Thymus (tissue), 11 donors: ENCODE results near the gene KCNJ6. TPM values are rescaled to one million over a fixed set of nuclear protein-coding genes. Genes with fewer than 3 reads are reported as not detected.

ENCODE experiments used
- DNase-seq, 9 donors: peaks; one replicate each; pipeline ENCODE4 v3.0.0-alpha.2; 2013; ENCODE audit warnings: low spot score in 9 of 9, low read depth in 6 of 9, missing footprints in 1 of 9
- H3K27ac ChIP-seq, 2 donors: one replicate each; pipeline ENCODE4 v1.5.1; 2013; ENCODE audit warnings: control low read depth in 1 of 2, low read depth in 1 of 2, low read length in 1 of 2, mild to moderate bottlenecking in 1 of 2, moderate library complexity in 1 of 2
- H3K27me3 ChIP-seq, 2 donors: one replicate each; pipeline ENCODE4 v1.5.1; 2013; ENCODE audit warnings: low read length in 1 of 2; ENCODE audit not compliant: control insufficient read depth in 2 of 2, insufficient read depth in 1 of 2
- H3K36me3 ChIP-seq, 2 donors: one replicate each; pipeline ENCODE4 v1.5.1; 2013; ENCODE audit warnings: low read length in 1 of 2, mild to moderate bottlenecking in 1 of 2, moderate library complexity in 1 of 2; ENCODE audit not compliant: control insufficient read depth in 2 of 2, insufficient read depth in 2 of 2
- H3K4me1 ChIP-seq, 2 donors: one replicate each; pipeline ENCODE4 v1.5.1; 2013; ENCODE audit warnings: low read length in 2 of 2; ENCODE audit not compliant: control insufficient read depth in 2 of 2, insufficient read depth in 2 of 2
- H3K4me3 ChIP-seq, 2 donors: one replicate each; pipeline ENCODE4 v1.5.1; 2013; ENCODE audit warnings: low read length in 2 of 2, control low read depth in 1 of 2, mild to moderate bottlenecking in 1 of 2
- H3K9me3 ChIP-seq, 2 donors: one replicate each; pipeline ENCODE4 v1.5.1; 2013; ENCODE audit warnings: low read length in 1 of 2, mild to moderate bottlenecking in 1 of 2; ENCODE audit not compliant: control insufficient read depth in 2 of 2, insufficient read depth in 1 of 2
- WGBS: extraction: QIAGEN DNeasy Blood & Tissue Kit; methylation state at CpG from one replicate; pipeline ENCODE4 v1.1.7; 2013; 5-methylcytosine and 5-hydroxymethylcytosine counted together
- polyA plus RNA-seq: library from polyadenylated mRNA; stranded (reverse); fragments of 200-250 nt; gene quantifications from one replicate; pipeline ENCODE4 v1.2.3, GENCODE V29; 2013
- total RNA-seq: library from RNA; stranded (reverse); fragments of 120-200 nt; gene quantifications from one replicate; pipeline ENCODE4 v1.2.4, GENCODE V29; 2013
- donor health status: healthy.

Gene KCNJ6
- total and polyA plus RNA-seq, 2 donors: under 0.01 to 0.02 TPM

GRCh38 chr21:37684115-37684493 lies 232.2 kb downstream of the KCNJ6 start:
- WGBS: 84% methylated on average over 5 of the region's 5 CpGs
- no peaks in the 10 kb centered on the region for H3K9me3 ChIP-seq
- H3K27me3 ChIP-seq: no peaks in the 10 kb centered on the region
- no peaks in the 10 kb centered on the region for H3K36me3 ChIP-seq
- H3K4me3 ChIP-seq: no peak overlapping the region
- H3K4me1 ChIP-seq: no peaks in the 10 kb centered on the region
- no peak overlapping the region for H3K27ac ChIP-seq
- no peak for DNase-seq

- Histone ChIP-seq H3K4me3 (no peak overlapping the region), H3K27me3 (no peaks in the 10 kb centered on the region), H3K4me1 (no peaks in the 10 kb centered on the region), H3K36me3 (no peaks in the 10 kb centered on the region), H3K9me3 (no peaks in the 10 kb centered on the region), H3K27ac (no peak overlapping the region)
- no peak for DNase-seq
- WGBS: 66% methylated on average over 8 of the region's 8 CpGs
Measured at GRCh38 chr21:37683396-37684114, 232.7 kb downstream of the KCNJ6 start.

- no peak overlapping the region for H3K27ac ChIP-seq
- H3K4me3 ChIP-seq: no peak overlapping the region
- 88% methylated on average over 6 of the region's 6 CpGs for WGBS
Measured at GRCh38 chr21:37682966-37683365, 233.3 kb downstream of the KCNJ6 start.

GRCh38 chr21:37677006-37677405 lies 239.3 kb downstream of the KCNJ6 start:
- no peaks in the 10 kb centered on the region for H3K9me3 ChIP-seq
- H3K4me1 ChIP-seq: no peaks in the 10 kb centered on the region
- H3K4me3 ChIP-seq: no peak overlapping the region
- peaks cover 2 to 28% of the 10 kb centered on the region in 2 donors for H3K27me3 ChIP-seq
- H3K36me3 ChIP-seq: no peaks in the 10 kb centered on the region
- 97% methylated on average over 4 of the region's 4 CpGs for WGBS
- DNase-seq: no peak
- H3K27ac ChIP-seq: no peak overlapping the region

More at GRCh38 chr21:37682966-37683365, 233.3 kb downstream of the KCNJ6 start:
- DNase-seq: no peak
- H3K4me1 ChIP-seq: no peaks in the 10 kb centered on the region
- no peaks in the 10 kb centered on the region for H3K36me3 ChIP-seq
- H3K27me3 ChIP-seq: no peaks in the 10 kb centered on the region
- no peaks in the 10 kb centered on the region for H3K9me3 ChIP-seq

GRCh38 chr21:37675202-37675801 lies 241.0 kb downstream of the KCNJ6 start:
- Histone ChIP-seq H3K36me3 (no peaks in the 10 kb centered on the region), H3K27me3 (peaks cover 2 to 31% of the 10 kb centered on the region in 2 donors), H3K4me3 (no peak overlapping the region), H3K4me1 (no peaks in the 10 kb centered on the region), H3K9me3 (no peaks in the 10 kb centered on the region), H3K27ac (no peak overlapping the region)
- 20% methylated on average over 35 of the region's 35 CpGs for WGBS
- DNase-seq: peak; percentile 11 to 71 (median 29)

- Histone ChIP-seq H3K4me1 (no peaks in the 10 kb centered on the region), H3K27ac (no peak overlapping the region), H3K27me3 (peaks cover 2 to 31% of the 10 kb centered on the region in 2 donors), H3K9me3 (no peaks in the 10 kb centered on the region), H3K4me3 (no peak overlapping the region), H3K36me3 (no peaks in the 10 kb centered on the region)
- DNase-seq: no peak
- WGBS: 95% methylated on average over 9 of the region's 9 CpGs
Measured at GRCh38 chr21:37673801-37674575, 242.3 kb downstream of the KCNJ6 start.

- Histone ChIP-seq H3K4me3 (no peak overlapping the region), H3K27me3 (peaks cover 2 to 28% of the 10 kb centered on the region in 2 donors), H3K27ac (no peak overlapping the region), H3K36me3 (no peaks in the 10 kb centered on the region), H3K9me3 (no peaks in the 10 kb centered on the region), H3K4me1 (no peaks in the 10 kb centered on the region)
- 96% methylated on average over 5 of the region's 5 CpGs for WGBS
- DNase-seq: no peak
Measured at GRCh38 chr21:37671381-37671780, 244.9 kb downstream of the KCNJ6 start.

GRCh38 chr21:37670883-37671282 lies 245.4 kb downstream of the KCNJ6 start:
- H3K9me3 ChIP-seq: no peaks in the 10 kb centered on the region
- peaks cover 2 to 27% of the 10 kb centered on the region in 2 donors for H3K27me3 ChIP-seq
- no peak overlapping the region for H3K4me3 ChIP-seq
- no peak for DNase-seq
- WGBS: 91% methylated on average over 2 of the region's 2 CpGs
- H3K4me1 ChIP-seq: no peaks in the 10 kb centered on the region
- H3K36me3 ChIP-seq: no peaks in the 10 kb centered on the region
- H3K27ac ChIP-seq: no peak overlapping the region

GRCh38 chr21:37669249-37669648 lies 247.0 kb downstream of the KCNJ6 start:
- 99% methylated on average over 3 of the region's 3 CpGs for WGBS
- H3K36me3 ChIP-seq: no peaks in the 10 kb centered on the region
- H3K4me3 ChIP-seq: no peak overlapping the region
- no peaks in the 10 kb centered on the region for H3K9me3 ChIP-seq
- no peaks in the 10 kb centered on the region for H3K4me1 ChIP-seq
- H3K27me3 ChIP-seq: peaks cover 0 to 12% of the 10 kb centered on the region in 2 donors
- H3K27ac ChIP-seq: no peak overlapping the region
- DNase-seq: no peak
